ENCODE measurements around the gene CCDC141. TPM values are rescaled to one million over a fixed set of nuclear protein-coding genes. Genes with fewer than 3 reads are reported as not detected.

Gene CCDC141
- total and polyA plus RNA-seq, 2 of the 13 experiments (the other 11 are each of a cell fraction or from before 2014, with no cell fraction given) = not detected

DNA sequence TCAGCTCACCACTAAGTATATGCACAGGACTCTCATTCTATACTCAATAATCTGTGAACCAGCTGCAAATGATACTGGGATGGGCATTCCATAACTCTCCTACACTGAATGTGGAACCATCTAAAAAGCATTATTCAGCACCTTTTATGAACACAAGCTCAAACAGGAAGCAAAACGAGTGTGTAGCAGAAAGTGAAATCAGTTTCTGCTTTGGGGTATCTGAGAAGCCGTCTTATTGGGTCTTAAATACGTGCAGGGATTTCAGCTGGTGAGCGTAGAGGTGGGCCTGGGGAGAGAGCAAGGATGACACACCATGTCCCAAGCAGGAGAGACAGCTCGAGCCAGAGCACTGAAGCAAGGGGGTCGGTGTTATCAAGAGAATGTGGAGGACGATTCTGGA lies 122.8 kb downstream of the CCDC141 start (continued):
- TF ChIP-seq ZNF552 (CRISPR knock-in tag; IDR thresholded peaks at IDR 0.05; ENCODE audit: borderline replicate concordance) (no peak), ZFP82 (CRISPR knock-in tag; IDR thresholded peaks at IDR 0.05; ENCODE audit: borderline replicate concordance) (no peak), ZNF792 (CRISPR knock-in tag; IDR thresholded peaks at IDR 0.05) (no peak), PITX1 (CRISPR knock-in tag; IDR thresholded peaks at IDR 0.05) (no peak)

DNA sequence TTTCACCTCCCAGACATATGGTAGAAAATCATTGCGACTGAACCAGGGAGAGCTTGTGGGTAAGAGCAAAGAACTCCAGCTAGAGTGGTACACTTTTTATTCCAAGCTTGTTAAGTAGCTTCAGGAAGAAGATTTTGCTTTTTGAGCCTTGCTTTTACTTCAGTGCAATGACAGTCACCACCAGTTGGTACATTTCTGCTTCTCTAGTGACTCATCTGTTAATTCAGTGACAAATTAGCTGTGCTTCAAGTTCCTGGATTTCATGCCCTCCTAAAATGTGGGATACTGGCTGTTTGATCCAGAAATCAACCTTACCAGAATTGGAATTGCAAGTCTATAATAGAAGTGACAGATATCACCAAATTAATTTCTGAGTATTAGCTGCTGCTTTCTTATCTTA lies 125.1 kb downstream of the CCDC141 start:
- Histone ChIP-seq H3K9ac (ENCODE audit: insufficient read depth, low read depth, low read length) (no peak overlapping the region), H3K79me2 (ENCODE audit: insufficient read depth, low read length) (no peaks in the 10 kb centered on the region), H3K27ac (ENCODE audit: extremely low read length, insufficient read depth, low read length) (no peak overlapping the region), H3K27me3 (ENCODE audit: control insufficient read depth in 1 of 2, insufficient read depth in 2 of 2, low read length in 2 of 2) (no peaks in the 10 kb centered on the region; a peak in 1 of 5 replicates), H2AFZ (ENCODE audit: low read length) (no peak overlapping the region), H4K20me1 (ENCODE audit: insufficient read depth, low read length) (no peaks in the 10 kb centered on the region), H3K4me3 (replicated peaks in 1 of 3; ENCODE audit: insufficient read depth in 1 of 3, low read depth in 2 of 3, low read length in 3 of 3) (no peak overlapping the region), H3K4me1 (ENCODE audit: insufficient read depth, low read length) (no peaks in the 10 kb centered on the region), H3K36me3 (replicated peaks in 1 of 2; ENCODE audit: control insufficient read depth in 1 of 2, insufficient read depth in 2 of 2, low read length in 2 of 2) (no peaks in the 10 kb centered on the region), H3K4me2 (ENCODE audit: low read depth, low read length) (no peak overlapping the region), H3K9me3 (ENCODE audit: low read length) (no peaks in the 10 kb centered on the region)
- TF ChIP-seq CREB1 (IDR thresholded peaks at IDR 0.05) (peak; percentile 20; the same call in 1 of the 2 replicates), CREB1 (CRISPR knock-in tag; IDR thresholded peaks at IDR 0.05) (no peak), ZIK1 (CRISPR knock-in tag; IDR thresholded peaks at IDR 0.05; ENCODE audit: borderline replicate concordance, low read depth) (no peak)
- 0% methylated on average over 1 of the region's 1 CpG for WGBS (ENCODE audit: low lambda C conversion rate)
- in situ Hi-C loops (cut with HindIII; ENCODE audit: extremely low pct_ligation_motif_present, low pct_unique_long_range_greater_than_20kb) (no loop called here), intact Hi-C loops (cut with micrococcal nuclease; ENCODE audit: unreplicated experiment) (no loop called here)
- BruUV-seq (replicated peaks) = no TSS peak
- CTCF ChIA-PET (ENCODE audit: low intra/inter-chr PET ratio, low total read pairs) = no interaction called here
- DNase-seq (ENCODE audit: low spot score) = no peak
- FAIRE-seq = no peak
- ATAC-seq = no peak
- POLR2A ChIA-PET = no interaction called here

DNA sequence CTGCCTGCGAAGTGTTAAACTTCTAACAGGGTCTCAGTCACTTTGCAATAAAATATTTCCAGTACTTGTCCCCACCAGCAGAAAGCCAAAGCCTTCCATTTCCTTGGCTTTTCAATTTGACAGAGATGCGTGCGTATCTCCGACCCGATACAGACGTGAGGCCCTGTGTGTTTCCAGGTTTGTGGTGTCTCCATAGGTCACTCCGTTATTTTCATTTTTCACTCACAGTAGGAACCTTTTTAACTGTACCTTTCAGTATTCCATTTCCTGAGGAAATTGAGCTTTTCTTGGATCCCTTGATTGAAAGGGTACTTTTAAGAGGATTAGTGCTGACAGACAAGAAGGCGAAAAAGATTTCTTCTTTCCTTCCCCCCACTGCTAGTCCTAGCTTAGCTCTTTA lies 126.4 kb downstream of the CCDC141 start:
- BruUV-seq (replicated peaks) = no TSS peak
- Histone ChIP-seq H3K9me3 (ENCODE audit: low read length) (no peaks in the 10 kb centered on the region), H3K9ac (ENCODE audit: insufficient read depth, low read depth, low read length) (no peak overlapping the region), H3K4me2 (ENCODE audit: low read depth, low read length) (no peak overlapping the region), H3K4me1 (ENCODE audit: insufficient read depth, low read length) (no peaks in the 10 kb centered on the region), H3K27ac (ENCODE audit: extremely low read length, insufficient read depth, low read length) (no peak overlapping the region), H4K20me1 (ENCODE audit: insufficient read depth, low read length) (no peaks in the 10 kb centered on the region), H3K79me2 (ENCODE audit: insufficient read depth, low read length) (no peaks in the 10 kb centered on the region), H3K36me3 (replicated peaks in 1 of 2; ENCODE audit: control insufficient read depth in 1 of 2, insufficient read depth in 2 of 2, low read length in 2 of 2) (no peaks in the 10 kb centered on the region), H3K27me3 (ENCODE audit: control insufficient read depth in 1 of 2, insufficient read depth in 2 of 2, low read length in 2 of 2) (peaks cover 0 to 1% of the 10 kb centered on the region in 2 experiments; a peak in 2 of 5 replicates), H3K4me3 (replicated peaks in 1 of 3; ENCODE audit: insufficient read depth in 1 of 3, low read depth in 2 of 3, low read length in 3 of 3) (no peak overlapping the region), H2AFZ (ENCODE audit: low read length) (no peak overlapping the region)
- no peak for DNase-seq (ENCODE audit: low spot score)
- in situ Hi-C loops (cut with HindIII; ENCODE audit: extremely low pct_ligation_motif_present, low pct_unique_long_range_greater_than_20kb) = no loop called here
- TF ChIP-seq EP300 (IDR thresholded peaks at IDR 0.05; ENCODE audit: low read depth in 2 of 2, low read length in 2 of 2) (no peak), EP300 (CRISPR knock-in tag; IDR thresholded peaks at IDR 0.05; ENCODE audit: borderline replicate concordance) (no peak)
- ChIA-PET CTCF (ENCODE audit: low intra/inter-chr PET ratio, low total read pairs) (no interaction called here), POLR2A (no interaction called here)
- WGBS (ENCODE audit: low lambda C conversion rate) = 74% methylated on average over 8 of the region's 8 CpGs
- intact Hi-C loops (cut with micrococcal nuclease; ENCODE audit: unreplicated experiment) = no loop called here
- no peak for ATAC-seq
- no peak for FAIRE-seq
